Upper lobe of right lung (tissue), 1 donor: ENCODE measurements around the gene SPTAN1. TPM values are rescaled to one million over a fixed set of nuclear protein-coding genes. Genes with fewer than 3 reads are reported as not detected.

ENCODE experiments used
- ATAC-seq: fragments of 200-7000 bp; cut with Tn5 transposase; one replicate; pipeline ENCODE4 v1.9.1; 2020; ENCODE audit warnings: mild to moderate bottlenecking, moderate library complexity
- DNase-seq: peaks from one replicate; pipeline ENCODE4 v3.0.0-alpha.2; 2020
- H3K27ac ChIP-seq: fragments of 200-600 bp; one replicate; pipeline ENCODE4 v1.8.0; 2022
- H3K27me3 ChIP-seq: fragments of 200-600 bp; one replicate; pipeline ENCODE4 v1.8.0; 2022; ENCODE audit warnings: mild to moderate bottlenecking
- H3K36me3 ChIP-seq: fragments of 200-600 bp; one replicate; pipeline ENCODE4 v1.8.0; 2022
- H3K4me1 ChIP-seq: fragments of 200-600 bp; one replicate; pipeline ENCODE4 v1.8.0; 2022
- H3K4me3 ChIP-seq: fragments of 200-600 bp; one replicate; pipeline ENCODE4 v1.8.0; 2022; ENCODE audit warnings: mild to moderate bottlenecking
- H3K9me3 ChIP-seq: fragments of 200-600 bp; one replicate; pipeline ENCODE4 v1.8.0; 2022
- intact Hi-C: fragments of 100-400 bp; cut with DNase I; formaldehyde crosslinking; loops from one replicate; pipeline ENCODE4 v1.11.0; 2022
- total RNA-seq: library from RNA; stranded (reverse); fragmentation: NEBNext Ultra II Directional; extraction: Animal tissue kit (Norgen Biotek cat#: 25700); gene quantifications from one replicate; pipeline ENCODE4 v1.2.1, GENCODE V29; 2021
- TF ChIP-seq, protein P1 (sequence below): fragments of 200-600 bp; IDR thresholded peaks from one replicate; pipeline ENCODE4 v1.8.0; 2022; ENCODE audit warnings: antibody characterized with exemption
- donor health status: DM: no; HTN: yes; CAD: no; lungs with severe emphysema.

Gene SPTAN1
- total RNA-seq, 1 donor from 2014 or later, result 358 TPM

DNA sequence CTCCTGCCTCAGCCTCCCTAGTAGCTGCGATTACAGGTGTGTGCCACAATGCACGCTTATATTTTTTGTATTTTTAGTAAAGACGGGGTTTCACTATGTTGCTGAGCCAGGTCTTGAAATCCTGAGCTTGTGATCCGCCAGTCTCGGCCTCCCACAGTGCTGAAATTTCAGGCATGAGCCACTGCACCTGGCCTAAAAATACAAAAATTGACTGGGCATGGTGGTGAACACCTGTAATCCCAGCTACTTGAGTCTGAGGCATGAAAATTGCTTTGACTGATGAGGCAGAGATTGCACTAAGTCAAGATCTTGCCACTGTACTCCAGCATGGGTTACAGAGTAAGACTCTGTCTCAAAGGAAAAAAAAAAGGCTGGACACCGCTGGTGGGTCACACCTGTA is 117.4 kb downstream of the SPTAN1 start:
- Histone ChIP-seq H3K4me3 (no peak overlapping the region), H3K36me3 (no peaks in the 10 kb centered on the region), H3K9me3 (no peaks in the 10 kb centered on the region), H3K27ac (no peak overlapping the region), H3K4me1 (no peaks in the 10 kb centered on the region), H3K27me3 (no peaks in the 10 kb centered on the region)
- DNase-seq (no peak), ATAC-seq (no peak)
- intact Hi-C loops, result no loop called here
- TF ChIP-seq, protein P1, sequence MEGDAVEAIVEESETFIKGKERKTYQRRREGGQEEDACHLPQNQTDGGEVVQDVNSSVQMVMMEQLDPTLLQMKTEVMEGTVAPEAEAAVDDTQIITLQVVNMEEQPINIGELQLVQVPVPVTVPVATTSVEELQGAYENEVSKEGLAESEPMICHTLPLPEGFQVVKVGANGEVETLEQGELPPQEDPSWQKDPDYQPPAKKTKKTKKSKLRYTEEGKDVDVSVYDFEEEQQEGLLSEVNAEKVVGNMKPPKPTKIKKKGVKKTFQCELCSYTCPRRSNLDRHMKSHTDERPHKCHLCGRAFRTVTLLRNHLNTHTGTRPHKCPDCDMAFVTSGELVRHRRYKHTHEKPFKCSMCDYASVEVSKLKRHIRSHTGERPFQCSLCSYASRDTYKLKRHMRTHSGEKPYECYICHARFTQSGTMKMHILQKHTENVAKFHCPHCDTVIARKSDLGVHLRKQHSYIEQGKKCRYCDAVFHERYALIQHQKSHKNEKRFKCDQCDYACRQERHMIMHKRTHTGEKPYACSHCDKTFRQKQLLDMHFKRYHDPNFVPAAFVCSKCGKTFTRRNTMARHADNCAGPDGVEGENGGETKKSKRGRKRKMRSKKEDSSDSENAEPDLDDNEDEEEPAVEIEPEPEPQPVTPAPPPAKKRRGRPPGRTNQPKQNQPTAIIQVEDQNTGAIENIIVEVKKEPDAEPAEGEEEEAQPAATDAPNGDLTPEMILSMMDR, result no peak

DNA sequence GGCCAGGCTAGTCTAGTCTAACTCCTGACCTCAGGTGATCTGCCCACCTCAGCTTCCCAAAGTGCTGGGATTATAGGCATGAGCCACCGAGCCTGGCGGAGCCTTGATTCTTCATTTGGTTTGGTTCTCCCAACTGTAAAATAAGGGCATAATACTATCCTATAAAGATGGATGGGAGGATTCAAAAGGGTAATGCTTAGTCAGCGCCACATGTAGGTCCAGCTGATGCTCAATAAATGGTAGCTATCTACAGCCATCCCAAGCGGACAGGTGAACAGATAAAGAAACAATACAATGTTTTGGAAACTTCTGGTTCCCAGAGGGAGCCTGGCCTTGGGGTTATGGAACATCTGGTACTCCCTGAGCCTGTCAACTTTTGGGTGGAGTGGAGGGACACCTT is 123.0 kb downstream of the SPTAN1 start:
- TF ChIP-seq, protein P1, result no peak
- intact Hi-C loops, result no loop called here
- DNase-seq, result no peak
- no peaks in the 10 kb centered on the region for H3K36me3 ChIP-seq
- no peak overlapping the region for H3K27ac ChIP-seq
- H3K4me3 ChIP-seq, result no peak overlapping the region
- H3K4me1 ChIP-seq, result no peaks in the 10 kb centered on the region
- ATAC-seq, result no peak
- H3K27me3 ChIP-seq, result no peaks in the 10 kb centered on the region
- H3K9me3 ChIP-seq, result no peaks in the 10 kb centered on the region

DNA sequence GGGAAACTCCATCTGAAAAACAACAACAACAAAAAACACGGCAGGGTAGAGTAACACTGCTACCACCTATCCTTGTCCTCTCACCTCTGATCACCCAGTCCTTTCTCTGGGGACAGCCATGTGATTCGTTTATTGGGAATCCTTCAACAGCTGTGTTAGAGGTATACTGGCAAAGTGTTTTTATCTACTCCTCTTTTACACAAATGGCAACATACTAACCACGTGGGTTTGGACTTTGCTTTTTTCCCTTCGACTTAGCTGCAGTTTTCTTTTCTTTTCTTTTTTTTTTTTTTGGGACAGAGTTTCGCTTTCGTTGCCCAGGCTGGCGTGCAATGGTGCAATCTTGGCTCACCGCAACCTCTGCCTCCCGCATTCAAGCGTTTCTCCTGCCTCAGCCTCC is 125.4 kb downstream of the SPTAN1 start:
- Histone ChIP-seq H3K9me3 (no peaks in the 10 kb centered on the region), H3K4me1 (no peaks in the 10 kb centered on the region), H3K4me3 (no peak overlapping the region), H3K27me3 (no peaks in the 10 kb centered on the region), H3K27ac (no peak overlapping the region), H3K36me3 (no peaks in the 10 kb centered on the region)
- intact Hi-C loops, result no loop called here
- TF ChIP-seq, protein P1, result no peak
- DNase-seq, result no peak
- ATAC-seq, result no peak

Other genes starting within 250 kb of the SPTAN1 start
- 19.1 TPM for gene TRUB2, start 230.1 kb upstream of the SPTAN1 start, total RNA-seq
- gene COQ4, start 229.7 kb upstream of the SPTAN1 start, total RNA-seq, result 31.0 TPM
- gene SLC27A4, start 212.1 kb upstream of the SPTAN1 start, total RNA-seq, result 21.4 TPM
- 56.5 TPM for gene URM1, start 181.2 kb upstream of the SPTAN1 start, total RNA-seq
- gene CERCAM, start 131.7 kb upstream of the SPTAN1 start, total RNA-seq, result 14.0 TPM
- gene ODF2, start 96.6 kb upstream of the SPTAN1 start, total RNA-seq, result 17.3 TPM
- 21.8 TPM for gene GLE1, start 47.9 kb upstream of the SPTAN1 start, total RNA-seq
- 37.3 TPM for gene DYNC2I2, start 104.3 kb downstream of the SPTAN1 start, total RNA-seq
- gene SET, start 136.6 kb downstream of the SPTAN1 start, total RNA-seq, result 227 TPM
- gene PKN3, start 149.9 kb downstream of the SPTAN1 start, total RNA-seq, result 13.4 TPM
- gene ZDHHC12, start 171.5 kb downstream of the SPTAN1 start, total RNA-seq, result 28.2 TPM
- 32.0 TPM for gene ZER1, start 219.3 kb downstream of the SPTAN1 start, total RNA-seq
- gene TBC1D13, start 234.7 kb downstream of the SPTAN1 start, total RNA-seq, result 27.1 TPM